Stimulated activated effector memory CD8-positive, alpha-beta T cell treated with anti-CD3 and anti-CD28 coated beads, Interleukin-12 subunit alpha, Interleukin-12 subunit beta, amount 100 ng/mL, for 72 hours (primary cell): ENCODE data around the gene TTI1.

ENCODE experiments used
- ATAC-seq: fragments of 150-1000 bp; cut with Tn5 transposase; 2 replicates; pipeline ENCODE4 v1.10.0; 2021
- DNase-seq, 2 donors: peaks; one replicate each; pipeline ENCODE4 v3.0.0; 2021 to 2022; ENCODE audit warnings: low spot score in 2 of 2
- H3K27ac Mint-ChIP-seq: one replicate; pipeline ENCODE4 v1.8.0; 2022; ENCODE audit warnings: mild to moderate bottlenecking, mixed read lengths
- H3K36me3 Mint-ChIP-seq: one replicate; pipeline ENCODE4 v1.8.0; 2022; ENCODE audit warnings: mild to moderate bottlenecking, mixed read lengths
- H3K4me1 Mint-ChIP-seq: one replicate; pipeline ENCODE4 v1.8.0; 2022; ENCODE audit warnings: mixed read lengths
- H3K4me3 Mint-ChIP-seq: one replicate; pipeline ENCODE4 v1.8.0; 2022; ENCODE audit warnings: mild to moderate bottlenecking, mixed read lengths
- H3K9me3 Mint-ChIP-seq: one replicate; pipeline ENCODE4 v1.8.0; 2022; ENCODE audit warnings: mixed read lengths

TTI1 gene

GRCh38 chr20:38033330-38034107, at the start of gene TTI1, which contains the start of gene RPRD1B:
Gene TTI1, minus strand, starts transcription at chr20:38033456. Its CDS starts 19,640 bp downstream, at chr20:38013816.
Gene RPRD1B, plus strand, starts transcription at chr20:38033746. Its CDS starts 202 bp downstream, at chr20:38033948.
- Mint-ChIP-seq H3K9me3 (no peaks in the 10 kb centered on the region), H3K4me3 (peak within 1 kb of the TSS; percentile 95), H3K27ac (peak within 1 kb of the TSS; percentile 98), H3K36me3 (peaks cover 49% of the 10 kb centered on the region), H3K4me1 (peaks cover 61% of the 10 kb centered on the region)
- DNase-seq, result peak; percentile 83 to 95
- peak; percentile 95 for ATAC-seq

- ATAC-seq (no peak), DNase-seq (no peak)
- Mint-ChIP-seq H3K4me1 (peaks cover 40% of the 10 kb centered on the region), H3K27ac (no peak overlapping the region), H3K36me3 (peaks cover 96% of the 10 kb centered on the region), H3K4me3 (no peak overlapping the region), H3K9me3 (no peaks in the 10 kb centered on the region)
Observed at GRCh38 chr20:38082894-38083293, 49.6 kb upstream of the TTI1 start.

GRCh38 chr20:38081575-38081974, 48.3 kb upstream of the TTI1 start:
- peaks cover 47% of the 10 kb centered on the region for H3K4me1 Mint-ChIP-seq
- H3K36me3 Mint-ChIP-seq, result peaks cover 96% of the 10 kb centered on the region
- H3K4me3 Mint-ChIP-seq, result no peak overlapping the region
- peak overlapping the region; percentile 64 for H3K27ac Mint-ChIP-seq
- no peaks in the 10 kb centered on the region for H3K9me3 Mint-ChIP-seq
- DNase-seq, result no peak
- ATAC-seq, result no peak

GRCh38 chr20:38079353-38079752, 46.1 kb upstream of the TTI1 start:
- no peak overlapping the region for H3K27ac Mint-ChIP-seq
- H3K36me3 Mint-ChIP-seq, result peaks cover 87% of the 10 kb centered on the region
- H3K4me3 Mint-ChIP-seq, result no peak overlapping the region
- no peak for DNase-seq
- no peak for ATAC-seq
- peaks cover 37% of the 10 kb centered on the region for H3K4me1 Mint-ChIP-seq
- H3K9me3 Mint-ChIP-seq, result no peaks in the 10 kb centered on the region

- Mint-ChIP-seq H3K4me3 (no peak overlapping the region), H3K4me1 (peaks cover 44% of the 10 kb centered on the region), H3K9me3 (no peaks in the 10 kb centered on the region), H3K27ac (no peak overlapping the region), H3K36me3 (peaks cover 86% of the 10 kb centered on the region)
- DNase-seq (no peak), ATAC-seq (no peak)
Observed at GRCh38 chr20:38078084-38078483, 44.8 kb upstream of the TTI1 start.

- no peak overlapping the region for H3K4me3 Mint-ChIP-seq
- no peak for DNase-seq
- H3K9me3 Mint-ChIP-seq, result no peaks in the 10 kb centered on the region
- H3K4me1 Mint-ChIP-seq, result peaks cover 44% of the 10 kb centered on the region
- ATAC-seq, result no peak
- peaks cover 71% of the 10 kb centered on the region for H3K36me3 Mint-ChIP-seq
- H3K27ac Mint-ChIP-seq, result no peak overlapping the region
Observed at GRCh38 chr20:38076548-38076947, 43.3 kb upstream of the TTI1 start.

- Mint-ChIP-seq H3K4me3 (no peak overlapping the region), H3K36me3 (peaks cover 59% of the 10 kb centered on the region), H3K27ac (no peak overlapping the region), H3K9me3 (no peaks in the 10 kb centered on the region), H3K4me1 (peaks cover 35% of the 10 kb centered on the region)
- DNase-seq (no peak), ATAC-seq (no peak)
Observed at GRCh38 chr20:38075161-38075998, 42.1 kb upstream of the TTI1 start.

GRCh38 chr20:38073307-38074071, 40.2 kb upstream of the TTI1 start:
- Mint-ChIP-seq H3K9me3 (no peaks in the 10 kb centered on the region), H3K27ac (peak overlapping the region; percentile 70), H3K36me3 (peaks cover 41% of the 10 kb centered on the region), H3K4me3 (no peak overlapping the region), H3K4me1 (peaks cover 24% of the 10 kb centered on the region)
- peak; percentile 18 to 72 for DNase-seq
- peak; percentile 83 for ATAC-seq

- peaks cover 24% of the 10 kb centered on the region for H3K4me1 Mint-ChIP-seq
- ATAC-seq (peak; percentile 17), DNase-seq (no peak)
- peak overlapping the region; percentile 70 for H3K27ac Mint-ChIP-seq
- H3K36me3 Mint-ChIP-seq, result peaks cover 35% of the 10 kb centered on the region
- H3K9me3 Mint-ChIP-seq, result no peaks in the 10 kb centered on the region
- no peak overlapping the region for H3K4me3 Mint-ChIP-seq
Observed at GRCh38 chr20:38072898-38073297, 39.6 kb upstream of the TTI1 start.

- no peak for DNase-seq
- Mint-ChIP-seq H3K27ac (no peak overlapping the region), H3K9me3 (no peaks in the 10 kb centered on the region), H3K4me1 (peaks cover 2% of the 10 kb centered on the region), H3K4me3 (no peak overlapping the region), H3K36me3 (no peaks in the 10 kb centered on the region)
- ATAC-seq, result no peak
Observed at GRCh38 chr20:38067717-38068365, 34.6 kb upstream of the TTI1 start.

- Mint-ChIP-seq H3K27ac (no peak overlapping the region), H3K4me3 (no peak overlapping the region), H3K9me3 (no peaks in the 10 kb centered on the region), H3K36me3 (no peaks in the 10 kb centered on the region), H3K4me1 (no peaks in the 10 kb centered on the region)
- no peak for ATAC-seq
- no peak for DNase-seq
Observed at GRCh38 chr20:38066969-38067716, 33.9 kb upstream of the TTI1 start.

GRCh38 chr20:38065764-38066375, 32.6 kb upstream of the TTI1 start:
- no peak overlapping the region for H3K27ac Mint-ChIP-seq
- no peaks in the 10 kb centered on the region for H3K36me3 Mint-ChIP-seq
- no peak overlapping the region for H3K4me3 Mint-ChIP-seq
- H3K4me1 Mint-ChIP-seq, result no peaks in the 10 kb centered on the region
- H3K9me3 Mint-ChIP-seq, result no peaks in the 10 kb centered on the region
- ATAC-seq (no peak), DNase-seq (no peak)

GRCh38 chr20:38063911-38064530, 30.8 kb upstream of the TTI1 start:
- H3K27ac Mint-ChIP-seq, result no peak overlapping the region
- ATAC-seq, result no peak

More at GRCh38 chr20:38063911-38064530, 30.8 kb upstream of the TTI1 start:
- Mint-ChIP-seq H3K4me1 (no peaks in the 10 kb centered on the region), H3K9me3 (no peaks in the 10 kb centered on the region), H3K4me3 (no peak overlapping the region), H3K36me3 (no peaks in the 10 kb centered on the region)
- DNase-seq, result no peak
